A172 (cell line): ENCODE data around the gene ADGRF4. TPM values are rescaled to one million over a fixed set of nuclear protein-coding genes. Genes with fewer than 3 reads are reported as not detected.
A peak's percentile ranks its signal among the peaks of the same experiment; 100 is the strongest.

Source experiments
- DNase-seq: peaks from one replicate; pipeline ENCODE4 v3.0.0-alpha.2; 2015; ENCODE audit warnings: low spot score
- total RNA-seq: library from RNA; depleted of rRNA; stranded (reverse); fragments of >200 nt; shearing (Covaris generic); gene quantifications from 2 replicates; pipeline ENCODE4 v1.2.3, GENCODE V29; 2014

ADGRF4 gene
- total RNA-seq, 1 experiment from 2014 or later: 1.7 TPM

DNA sequence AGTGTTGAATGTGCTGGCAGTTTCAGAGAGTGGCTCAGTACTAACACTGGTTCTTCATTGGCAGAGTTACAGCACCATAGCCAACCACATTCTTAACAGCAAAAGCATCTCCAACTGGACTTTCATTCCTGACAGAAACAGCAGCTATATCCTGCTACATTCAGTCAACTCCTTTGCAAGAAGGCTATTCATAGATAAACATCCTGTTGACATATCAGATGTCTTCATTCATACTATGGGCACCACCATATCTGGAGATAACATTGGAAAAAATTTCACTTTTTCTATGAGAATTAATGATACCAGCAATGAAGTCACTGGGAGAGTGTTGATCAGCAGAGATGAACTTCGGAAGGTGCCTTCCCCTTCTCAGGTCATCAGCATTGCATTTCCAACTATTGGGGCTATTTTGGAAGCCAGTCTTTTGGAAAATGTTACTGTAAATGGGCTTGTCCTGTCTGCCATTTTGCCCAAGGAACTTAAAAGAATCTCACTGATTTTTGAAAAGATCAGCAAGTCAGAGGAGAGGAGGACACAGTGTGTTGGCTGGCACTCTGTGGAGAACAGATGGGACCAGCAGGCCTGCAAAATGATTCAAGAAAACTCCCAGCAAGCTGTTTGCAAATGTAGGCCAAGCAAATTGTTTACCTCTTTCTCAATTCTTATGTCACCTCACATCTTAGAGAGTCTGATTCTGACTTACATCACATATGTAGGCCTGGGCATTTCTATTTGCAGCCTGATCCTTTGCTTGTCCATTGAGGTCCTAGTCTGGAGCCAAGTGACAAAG lies 17.0 kb upstream of the ADGRF4 start:
- no peak for DNase-seq

DNA sequence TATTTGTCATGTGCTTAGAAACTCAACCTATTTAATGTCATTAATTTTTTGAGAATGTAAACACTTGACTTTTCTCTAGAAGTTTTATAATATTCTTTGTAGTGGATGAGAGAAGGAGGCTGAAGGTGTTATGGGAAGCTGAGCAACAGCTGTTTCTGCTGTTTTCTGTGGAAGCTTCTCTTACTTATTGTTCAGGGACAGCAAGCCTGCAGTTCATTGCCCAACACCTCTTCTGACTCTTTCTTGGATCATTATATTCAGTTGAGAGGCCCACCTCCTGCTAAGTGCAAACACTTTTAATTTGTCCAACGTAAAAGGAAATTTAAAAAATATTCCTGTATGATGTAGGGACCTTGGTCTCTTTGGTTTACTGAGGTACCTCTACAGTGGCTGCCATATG lies 12.0 kb upstream of the ADGRF4 start:
- no peak for DNase-seq

- DNase-seq: no peak
Observed at GRCh38 chr6:47687432-47687831, 10.9 kb upstream of the ADGRF4 start.

DNA sequence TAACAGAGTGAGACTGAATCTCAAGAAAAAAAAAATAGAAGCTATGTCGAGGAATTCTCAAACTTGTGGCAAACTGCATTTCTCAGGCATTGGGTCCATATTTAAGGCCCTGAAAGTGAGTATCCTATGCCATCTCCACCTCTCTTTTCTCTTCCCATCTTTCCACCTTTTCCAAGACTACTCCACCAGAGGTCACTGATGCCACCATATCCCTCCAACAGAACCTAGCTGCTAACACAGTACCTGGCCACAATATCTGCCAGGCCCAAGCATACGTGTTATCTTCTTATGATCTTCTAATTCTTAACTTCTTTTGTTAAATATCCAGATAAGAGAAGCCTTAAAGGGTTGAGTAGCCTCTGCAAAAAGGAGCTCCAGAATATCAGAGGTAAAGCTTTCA lies 8.2 kb upstream of the ADGRF4 start:
- no peak for DNase-seq

- no peak for DNase-seq
Observed at GRCh38 chr6:47690791-47691190, 7.6 kb upstream of the ADGRF4 start.

DNA sequence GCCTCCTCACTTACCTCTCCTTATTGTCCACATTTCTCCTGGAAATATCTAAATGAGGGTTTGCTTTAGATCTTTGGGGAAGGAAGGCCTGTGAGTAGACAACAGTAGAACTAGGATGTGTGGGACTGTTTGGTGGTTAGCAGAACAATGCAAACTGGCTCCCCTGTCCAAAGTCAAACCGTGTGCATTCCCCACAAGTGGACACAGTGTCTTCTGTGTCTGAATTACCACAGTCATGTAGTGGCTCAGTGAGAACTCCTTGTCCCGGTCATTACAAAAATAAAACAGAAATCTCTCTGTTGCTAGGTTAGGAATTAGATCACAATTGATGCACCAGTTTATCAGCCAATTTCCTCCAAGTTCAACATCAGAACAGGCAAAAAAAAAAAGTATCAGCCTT lies 455 bp upstream of the ADGRF4 start:
- DNase-seq: no peak

GRCh38 chr6:47700053-47700452 lies 1.7 kb downstream of the ADGRF4 start:
- peak; percentile 73 for DNase-seq

DNA sequence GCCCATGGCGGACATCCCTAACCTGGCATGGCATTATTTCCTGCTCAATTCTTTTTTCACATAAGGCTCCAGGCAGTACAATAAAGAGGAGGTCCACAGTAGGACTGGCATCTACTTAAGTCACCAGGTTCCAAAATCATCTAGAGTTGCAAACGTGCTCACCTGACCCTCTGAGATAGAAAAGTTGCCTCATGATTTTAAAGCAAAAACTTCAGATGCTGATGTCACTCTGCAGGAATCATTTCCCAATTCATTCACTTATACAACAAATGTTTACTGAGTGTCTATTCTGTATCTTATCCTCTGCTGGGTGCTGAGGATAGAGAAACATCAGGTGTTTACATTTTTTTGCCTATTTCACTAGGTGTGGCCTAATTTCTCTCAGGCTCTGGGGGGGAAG lies 2.2 kb downstream of the ADGRF4 start:
- DNase-seq: no peak

- DNase-seq: peak; percentile 53
Observed at GRCh38 chr6:47701363-47701762, 3.0 kb downstream of the ADGRF4 start.

DNA sequence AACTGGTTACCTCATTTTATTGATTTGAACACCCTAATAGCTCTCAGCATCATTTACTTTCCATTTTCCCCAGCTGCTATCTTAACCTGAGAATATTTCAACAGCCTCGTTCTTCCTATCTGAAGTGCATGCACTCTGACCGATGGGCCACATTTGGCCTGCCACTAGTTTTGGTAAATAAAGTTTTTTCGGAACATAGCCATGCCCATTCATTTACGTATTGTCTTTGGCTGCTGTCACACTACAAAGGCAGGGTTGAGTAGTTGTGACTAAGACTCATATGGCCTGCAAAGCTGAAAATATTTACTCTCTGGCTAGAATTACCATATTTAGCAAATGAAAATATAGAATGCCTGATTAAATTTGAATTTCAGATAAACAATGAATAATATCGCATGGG lies 10.8 kb downstream of the ADGRF4 start:
- no peak for DNase-seq

DNA sequence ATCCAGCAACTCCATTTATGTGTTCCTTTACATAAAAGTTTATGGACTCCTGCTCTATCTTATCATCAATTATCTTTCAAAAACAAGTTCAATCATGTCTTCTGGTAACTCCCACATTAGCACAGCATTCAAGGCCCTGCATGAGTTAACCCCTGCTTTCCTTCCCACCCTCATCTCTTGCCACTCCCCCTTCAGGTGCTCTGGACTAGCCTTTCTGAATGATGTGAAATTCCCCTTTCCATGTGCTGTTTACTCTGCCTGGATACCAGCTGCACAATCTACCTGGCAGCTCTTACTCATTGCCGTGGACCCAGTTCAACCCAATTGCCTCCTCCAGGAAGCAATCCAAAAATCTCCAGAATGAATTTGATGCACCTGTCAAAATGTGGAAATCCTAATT lies 11.9 kb downstream of the ADGRF4 start:
- DNase-seq: no peak

DNA sequence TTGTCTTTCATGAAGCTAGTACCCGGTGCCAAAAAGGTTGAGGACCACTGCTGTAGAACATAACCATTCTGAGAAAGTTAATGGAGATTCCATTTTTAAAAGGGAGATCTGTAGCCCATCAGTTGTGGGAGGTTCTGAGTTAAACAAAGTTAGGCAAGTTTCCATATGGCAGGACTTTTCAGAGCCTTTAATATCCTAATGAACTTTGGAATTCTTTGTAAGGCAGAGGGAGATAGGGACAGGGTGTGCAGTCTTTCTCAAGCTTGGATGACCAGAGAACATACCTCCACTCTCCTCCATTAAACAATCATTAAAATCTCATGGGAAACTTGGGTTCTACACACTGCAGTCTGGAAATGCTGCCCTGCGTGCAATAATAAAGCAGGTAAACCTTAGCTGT lies 14.8 kb downstream of the ADGRF4 start:
- no peak for DNase-seq

GRCh38 chr6:47714802-47715201 lies 16.4 kb downstream of the ADGRF4 start:
- DNase-seq: peak; percentile 35

GRCh38 chr6:47715782-47716181 lies 17.4 kb downstream of the ADGRF4 start:
- DNase-seq: no peak

GRCh38 chr6:47716207-47716606 lies 17.8 kb downstream of the ADGRF4 start:
- no peak for DNase-seq

GRCh38 chr6:47718571-47718970 lies 20.2 kb downstream of the ADGRF4 start:
- DNase-seq: no peak

DNA sequence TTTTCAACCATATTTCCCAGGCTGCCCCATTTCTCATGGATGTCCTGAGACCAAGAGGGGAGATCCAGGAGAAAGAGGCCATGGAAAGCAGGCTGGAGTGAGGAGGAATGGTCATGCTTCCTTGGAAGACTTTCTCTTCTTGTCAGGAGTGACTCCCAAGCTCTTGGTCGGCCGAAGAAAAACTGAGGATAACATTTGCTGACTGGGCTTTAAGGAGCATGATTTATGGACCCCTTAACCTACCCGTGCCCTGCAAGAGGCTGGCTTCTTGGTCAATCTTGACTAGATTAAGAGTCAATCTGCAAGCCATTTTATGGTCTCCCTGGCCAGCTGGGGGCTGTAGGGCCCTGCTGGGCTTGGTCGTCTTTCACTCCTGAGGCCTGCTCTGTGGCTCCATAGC lies 22.8 kb downstream of the ADGRF4 start:
- DNase-seq: no peak

DNA sequence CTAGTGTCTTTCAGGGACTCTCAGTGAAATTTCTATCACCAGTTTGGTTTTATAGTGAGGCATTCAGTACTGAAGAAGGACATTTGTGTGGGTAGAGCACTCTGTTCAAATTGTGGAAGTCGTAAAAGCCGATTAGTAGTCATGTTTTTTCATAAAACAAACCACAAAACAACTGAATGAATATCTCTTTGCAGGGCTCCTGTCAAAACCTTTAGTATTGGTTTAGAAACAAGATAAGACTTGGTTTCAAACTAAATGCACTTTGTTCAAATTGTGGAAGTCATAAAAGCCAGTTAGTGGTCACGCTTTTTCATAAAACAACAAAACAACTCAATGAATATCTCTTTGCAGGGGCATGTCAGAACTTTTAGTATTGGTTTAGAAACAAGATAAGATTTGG lies 23.8 kb downstream of the ADGRF4 start:
- peak; percentile 22 for DNase-seq

DNA sequence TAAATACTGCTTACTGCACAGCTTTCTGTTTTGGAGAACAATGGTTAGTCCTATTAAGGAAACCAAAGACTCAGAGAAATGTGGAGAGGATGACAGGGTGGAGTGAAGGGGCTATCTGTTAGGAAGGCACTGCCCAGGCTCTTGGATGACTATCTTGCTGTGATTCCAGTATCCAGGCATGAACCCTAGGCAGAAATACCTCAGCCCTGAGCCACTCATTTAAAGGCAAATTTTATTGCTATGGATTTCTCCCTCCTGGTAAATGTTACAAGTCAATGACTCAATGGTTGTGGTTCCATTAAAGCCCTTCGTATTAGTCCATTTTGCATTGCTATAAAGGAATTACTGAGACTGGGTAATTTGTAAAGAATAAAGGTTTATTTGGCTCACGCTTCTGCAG lies 25.9 kb downstream of the ADGRF4 start:
- DNase-seq: no peak

DNA sequence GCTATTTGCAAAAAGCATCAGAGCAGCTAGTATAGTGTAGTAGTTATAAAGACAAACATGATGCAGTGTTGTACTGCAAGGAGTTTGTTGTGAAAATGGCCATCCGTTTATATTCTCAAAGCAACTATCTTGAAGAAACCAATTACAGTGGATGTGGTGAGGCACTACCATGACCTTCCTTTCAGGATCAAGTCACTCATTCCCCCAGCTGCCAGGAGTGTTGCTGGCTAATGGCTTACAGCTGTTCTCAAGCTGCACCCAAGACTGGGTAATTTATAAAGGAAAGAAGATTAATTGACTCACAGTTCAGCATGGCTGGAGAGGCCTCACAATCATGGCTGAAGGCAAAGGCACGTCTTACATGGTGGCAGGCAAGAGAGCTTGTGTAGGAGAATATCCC lies 29.0 kb downstream of the ADGRF4 start:
- DNase-seq: no peak

DNA sequence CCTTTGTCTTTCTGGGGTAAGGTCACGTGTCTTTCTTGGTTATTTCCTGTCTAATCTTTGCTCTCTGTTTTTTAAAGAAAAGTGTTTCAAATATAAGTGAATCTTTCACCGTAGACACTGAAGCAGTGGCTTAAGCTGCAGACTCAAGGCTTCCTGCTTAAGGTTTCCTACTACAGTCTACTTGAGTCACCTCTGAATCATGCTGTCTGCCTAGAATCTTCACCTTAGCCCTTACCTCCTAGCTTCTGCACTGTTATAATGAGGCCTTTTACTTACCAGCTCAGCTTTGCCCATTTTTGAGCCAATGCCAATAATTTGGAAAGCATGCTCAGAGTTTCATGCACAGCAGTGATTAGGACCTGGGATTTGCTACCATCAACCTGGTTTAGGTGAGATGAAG lies 30.6 kb downstream of the ADGRF4 start:
- DNase-seq: peak; percentile 47

- no peak for DNase-seq
Observed at GRCh38 chr6:47729457-47729856, 31.1 kb downstream of the ADGRF4 start.

DNA sequence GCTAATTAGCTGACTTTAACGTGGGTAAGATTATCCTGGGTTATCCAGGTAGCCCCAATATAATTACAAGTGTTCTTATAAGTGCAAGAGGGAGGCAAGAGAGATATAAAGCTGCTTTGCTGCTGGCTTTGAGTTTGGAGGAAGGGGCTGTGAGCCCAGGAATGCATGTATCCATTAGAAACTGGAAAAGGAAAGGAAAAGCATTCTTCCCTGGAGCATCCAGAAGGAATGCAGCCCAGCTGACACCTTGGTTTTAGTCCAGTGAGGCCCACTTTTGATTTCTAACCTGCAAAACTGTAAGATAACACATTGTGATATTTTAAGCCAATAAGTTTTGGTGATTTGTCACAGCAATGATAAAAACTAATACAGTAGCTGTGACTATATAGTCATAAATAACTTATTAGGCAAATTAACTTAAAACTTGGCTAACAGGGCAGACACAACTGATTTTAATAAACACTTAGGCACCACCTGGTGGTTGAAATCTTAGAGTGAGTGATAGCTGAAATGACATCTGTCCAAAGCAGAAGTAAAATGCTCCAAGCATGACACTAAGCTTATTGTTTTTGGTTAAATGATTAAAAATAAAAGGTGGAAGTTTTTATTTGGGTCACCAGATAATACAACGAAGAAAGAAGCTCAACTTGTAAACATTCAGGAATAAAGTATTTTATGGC lies 35.6 kb downstream of the ADGRF4 start:
- DNase-seq: no peak
